GM21528 (cell line): ENCODE measurements around the gene CCDC3.
"Not testable (repeated sequence)": the region's sequence is repeated elsewhere in the genome, so short reads cannot be mapped to it uniquely, and the experiment has no call there.

ENCODE experiments used
- ATAC-seq: cut with Tn5 transposase; IDR thresholded peaks from one replicate; pipeline ENCODE4 v1.9.1; 2021; ENCODE audit warnings: mild to moderate bottlenecking, moderate library complexity; ENCODE audit not compliant: unreplicated experiment, low FRiP score

The CCDC3 gene

GRCh38 chr10:13001887-13002212 lies 337 bp upstream of the CCDC3 start:
- ATAC-seq = no peak

- ATAC-seq = no peak
Measured at GRCh38 chr10:13000431-13000830, 1.1 kb downstream of the CCDC3 start.

GRCh38 chr10:12999849-13000248 lies 1.7 kb downstream of the CCDC3 start:
- no peak for ATAC-seq

- no peak for ATAC-seq
Measured at GRCh38 chr10:12995425-12995861, 6.1 kb downstream of the CCDC3 start.

GRCh38 chr10:12993595-12993994 lies 7.9 kb downstream of the CCDC3 start:
- no peak for ATAC-seq

GRCh38 chr10:12985347-12985746 lies 16.2 kb downstream of the CCDC3 start:
- no peak for ATAC-seq

- no peak for ATAC-seq
Measured at GRCh38 chr10:12984165-12984747, 17.3 kb downstream of the CCDC3 start.

- not testable (repeated sequence) for ATAC-seq
Measured at GRCh38 chr10:12983568-12983967, 17.9 kb downstream of the CCDC3 start.

GRCh38 chr10:12981570-12981969 lies 19.9 kb downstream of the CCDC3 start:
- ATAC-seq = no peak

GRCh38 chr10:12980713-12981306 lies 20.7 kb downstream of the CCDC3 start:
- ATAC-seq = no peak

- no peak for ATAC-seq
Measured at GRCh38 chr10:12980102-12980661, 21.3 kb downstream of the CCDC3 start.

GRCh38 chr10:12978891-12979290 lies 22.6 kb downstream of the CCDC3 start:
- ATAC-seq = no peak

GRCh38 chr10:12975906-12976305 lies 25.6 kb downstream of the CCDC3 start:
- no peak for ATAC-seq

GRCh38 chr10:12975266-12975665 lies 26.2 kb downstream of the CCDC3 start:
- ATAC-seq = no peak

- no peak for ATAC-seq
Measured at GRCh38 chr10:12974491-12975199, 26.9 kb downstream of the CCDC3 start.

GRCh38 chr10:12974078-12974477 lies 27.4 kb downstream of the CCDC3 start:
- ATAC-seq = no peak

- ATAC-seq = no peak
Measured at GRCh38 chr10:12973149-12973718, 28.3 kb downstream of the CCDC3 start.

GRCh38 chr10:12972146-12972545 lies 29.4 kb downstream of the CCDC3 start:
- ATAC-seq = no peak

GRCh38 chr10:12971001-12971788 lies 30.3 kb downstream of the CCDC3 start:
- ATAC-seq = no peak

- no peak for ATAC-seq
Measured at GRCh38 chr10:12969951-12970350, 31.6 kb downstream of the CCDC3 start.

- no peak for ATAC-seq
Measured at GRCh38 chr10:12966067-12966466, 35.4 kb downstream of the CCDC3 start.
